MM.1S (cell line): ENCODE results near the gene PLCH2.

ENCODE experiments used
- CTCF ChIP-seq: fragments of 300-600 bp; sonication (generic); IDR thresholded peaks from 2 replicates; pipeline ENCODE4 v1.5.1; 2016; ENCODE audit warnings: antibody characterized with exemption, low read length, mixed read lengths
- EZH2 ChIP-seq: fragments of 300-600 bp; sonication (generic); optimal IDR thresholded peaks from 2 replicates; pipeline ENCODE3; 2017; ENCODE audit warnings: low read depth, mild to moderate bottlenecking, antibody characterized with exemption, low read length, mixed read lengths

GRCh38 chr1:2496087-2496622, 20.1 kb downstream of the PLCH2 start:
- TF ChIP-seq CTCF: no peak
- no peak for TF ChIP-seq EZH2
